ENCODE data around the gene ADAMTSL3.

ADAMTSL3 gene

DNA sequence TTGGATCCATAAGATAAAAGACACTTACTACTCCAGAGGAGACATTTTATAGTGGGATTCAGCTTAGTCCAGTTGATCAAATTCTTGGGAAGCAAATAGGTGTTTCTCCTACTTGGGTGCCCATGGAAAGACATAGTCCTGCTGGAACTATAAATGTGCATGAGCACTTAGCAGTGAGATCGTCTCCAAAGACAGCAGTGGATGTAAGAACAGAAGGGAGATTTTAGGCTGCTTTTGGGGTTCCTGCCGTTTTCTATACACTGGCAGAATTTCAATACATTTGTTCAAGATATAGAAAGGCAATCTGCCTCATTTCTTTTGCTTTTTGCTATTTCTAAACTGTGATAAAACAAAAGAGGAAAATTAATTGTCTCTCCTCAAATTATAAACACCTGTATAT is 234.0 kb downstream of the ADAMTSL3 start:
- no peak for DNase-seq (ENCODE audit: low read depth)

GRCh38 chr15:83889995-83890394 is 236.1 kb downstream of the ADAMTSL3 start:
- no peak for DNase-seq (ENCODE audit: low read depth)

DNA sequence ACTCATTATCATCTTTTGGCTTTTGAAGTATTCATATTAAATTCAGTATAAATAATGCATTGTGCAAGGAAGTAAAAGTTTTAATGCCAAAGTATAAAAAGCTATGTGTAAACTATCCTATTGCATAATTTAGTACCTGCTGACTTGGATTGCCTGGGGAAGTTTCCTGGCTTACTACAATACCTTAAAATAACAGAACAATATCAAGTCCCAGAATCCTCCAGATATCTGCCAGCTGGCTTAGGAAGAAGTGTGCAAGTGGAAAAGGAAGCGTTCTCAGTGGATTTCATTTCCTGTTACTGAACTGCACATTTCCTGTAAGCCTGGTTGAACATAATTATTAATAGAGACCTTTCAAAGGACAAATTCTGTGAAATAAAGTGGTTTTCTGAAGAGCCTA is 236.7 kb downstream of the ADAMTSL3 start:
- DNase-seq (ENCODE audit: low read depth) = no peak

DNA sequence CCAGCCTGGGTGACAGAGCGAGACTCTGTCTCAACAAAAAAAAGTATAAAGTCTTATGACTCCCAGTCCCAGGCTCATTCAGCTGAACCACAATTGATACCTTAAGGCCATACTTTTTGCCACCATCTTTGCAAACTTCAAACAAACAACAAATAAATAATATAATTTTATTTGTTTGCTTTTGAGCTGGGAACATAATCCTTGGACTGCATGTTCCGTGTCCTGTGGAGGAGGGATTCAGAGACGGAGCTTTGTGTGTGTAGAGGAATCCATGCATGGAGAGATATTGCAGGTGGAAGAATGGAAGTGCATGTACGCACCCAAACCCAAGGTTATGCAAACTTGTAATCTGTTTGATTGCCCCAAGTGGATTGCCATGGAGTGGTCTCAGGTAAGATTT is 238.6 kb downstream of the ADAMTSL3 start:
- DNase-seq (ENCODE audit: low read depth) = no peak

- DNase-seq (ENCODE audit: low read depth) = no peak
Measured at GRCh38 chr15:83893308-83893707, 239.4 kb downstream of the ADAMTSL3 start.

DNA sequence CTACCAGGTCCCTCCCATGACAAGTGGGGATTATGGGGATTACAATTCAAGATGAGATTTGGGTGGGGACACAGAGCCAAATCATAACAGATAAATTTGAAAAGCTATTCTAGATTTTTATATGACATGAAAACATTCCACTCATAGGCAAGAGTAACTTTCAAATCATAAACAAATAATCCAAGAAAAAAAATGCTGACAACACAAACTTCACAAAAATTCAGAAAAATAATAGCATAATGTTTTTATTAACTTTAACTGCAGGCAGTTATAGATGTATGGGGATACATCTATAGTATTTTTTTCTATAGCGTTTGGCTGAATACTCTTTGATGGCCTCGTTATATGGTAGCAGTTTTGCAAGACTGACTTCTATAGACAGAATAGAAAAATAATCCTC is 243.1 kb downstream of the ADAMTSL3 start:
- no peak for DNase-seq (ENCODE audit: low read depth)

DNA sequence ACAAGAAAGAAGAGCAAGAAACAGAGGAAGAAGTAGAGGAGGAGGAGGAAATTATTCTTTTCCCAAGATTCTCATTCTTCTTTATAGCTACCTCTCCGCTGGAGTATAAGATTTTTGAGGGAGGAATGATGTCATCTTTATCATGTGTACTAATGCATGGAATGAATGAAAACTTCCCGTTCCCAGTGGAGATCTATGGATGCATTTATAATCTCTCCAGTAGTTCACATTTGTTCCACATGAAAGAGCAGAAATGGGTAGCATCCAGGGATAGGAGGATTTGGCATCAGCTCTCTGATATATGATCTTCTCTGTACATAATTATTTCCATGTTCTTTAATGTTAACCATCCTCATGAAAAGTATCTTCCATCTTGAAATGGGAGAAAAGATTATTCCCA is 244.4 kb downstream of the ADAMTSL3 start:
- no peak for DNase-seq (ENCODE audit: low read depth)

DNA sequence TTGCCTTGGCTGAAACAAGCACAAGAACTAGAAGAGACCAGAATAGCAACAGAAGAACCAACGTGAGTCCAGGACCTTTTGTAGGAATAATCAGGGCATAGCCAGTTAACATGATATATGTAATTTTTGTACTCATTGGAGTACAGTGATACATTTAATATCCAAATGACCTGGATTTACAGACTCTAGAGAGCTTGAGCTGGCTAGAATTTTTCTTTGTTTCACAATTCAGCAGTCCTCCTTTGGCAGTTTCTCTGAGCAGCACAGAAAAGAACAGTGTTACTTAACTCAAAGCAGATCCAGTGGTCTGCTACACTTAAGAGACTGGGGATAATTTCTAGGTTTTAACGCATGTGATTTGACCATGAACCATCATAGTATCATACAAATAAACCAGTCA is 245.7 kb downstream of the ADAMTSL3 start:
- peak; percentile 33 for DNase-seq (ENCODE audit: low read depth)

DNA sequence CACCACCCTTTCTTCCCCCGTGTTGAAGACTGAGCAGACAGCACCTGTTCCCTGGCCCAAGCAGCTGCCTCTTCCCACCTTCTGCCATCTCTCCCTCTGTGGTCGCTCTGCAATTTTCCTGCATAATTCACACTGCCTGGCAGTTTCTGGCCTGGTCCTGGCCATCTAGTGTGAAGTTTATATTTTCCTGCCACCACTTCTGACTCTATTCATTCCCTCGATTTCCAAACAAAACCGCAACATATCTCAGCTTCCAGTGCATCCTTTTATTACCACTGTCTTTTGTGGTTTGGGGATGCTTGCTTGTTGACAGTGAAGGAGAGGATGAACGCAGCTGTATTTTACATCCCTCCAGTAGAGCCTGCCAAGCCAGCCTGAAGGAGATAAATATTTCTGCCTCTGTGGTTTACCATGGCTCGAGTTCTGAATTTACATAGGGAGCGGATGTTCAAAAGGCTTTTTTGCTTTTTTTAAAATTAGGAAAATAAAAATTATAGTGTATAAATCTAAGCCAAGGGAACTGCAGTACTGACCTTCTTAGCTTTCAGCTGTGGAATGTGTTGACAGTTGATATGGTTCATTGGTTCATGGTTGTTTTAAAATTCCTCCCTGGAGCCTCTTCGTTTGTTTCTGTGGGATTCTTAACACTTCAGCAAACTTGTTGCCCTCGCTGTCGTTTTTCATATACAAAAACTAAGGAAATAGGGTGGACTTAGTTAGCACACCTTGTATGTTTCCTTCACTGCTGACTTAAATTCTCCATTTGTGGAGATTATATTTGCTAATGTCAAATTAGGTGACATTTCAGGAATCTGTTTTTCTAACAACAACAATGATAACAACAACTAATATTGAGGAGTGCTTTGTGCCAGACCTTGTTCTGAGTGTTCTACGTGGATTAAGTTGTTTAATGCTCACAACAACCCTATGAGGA is 250.5 kb downstream of the ADAMTSL3 start:
- DNase-seq (ENCODE audit: low read depth) = peak; percentile 98

GRCh38 chr15:83905556-83906273 is 251.8 kb downstream of the ADAMTSL3 start:
- no peak for DNase-seq (ENCODE audit: low read depth)

DNA sequence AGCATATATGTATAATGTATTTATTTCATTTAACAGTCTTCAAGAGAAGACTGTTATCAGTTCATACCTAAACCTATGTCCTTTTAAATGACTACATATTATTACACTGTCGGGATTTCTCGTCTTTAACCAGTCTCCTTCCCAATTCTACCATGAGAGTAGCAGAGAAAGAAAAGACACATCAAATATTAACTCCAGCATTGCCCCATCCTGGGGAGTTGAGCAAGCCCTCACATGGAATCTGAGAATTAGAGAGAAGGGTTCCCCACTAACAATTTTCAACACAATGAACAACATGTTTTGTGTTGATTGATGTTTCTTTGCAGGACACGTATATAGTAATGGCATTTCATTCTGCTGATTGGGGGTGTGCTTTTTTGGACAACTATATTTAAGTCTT is 257.4 kb downstream of the ADAMTSL3 start:
- no peak for DNase-seq (ENCODE audit: low read depth)

DNA sequence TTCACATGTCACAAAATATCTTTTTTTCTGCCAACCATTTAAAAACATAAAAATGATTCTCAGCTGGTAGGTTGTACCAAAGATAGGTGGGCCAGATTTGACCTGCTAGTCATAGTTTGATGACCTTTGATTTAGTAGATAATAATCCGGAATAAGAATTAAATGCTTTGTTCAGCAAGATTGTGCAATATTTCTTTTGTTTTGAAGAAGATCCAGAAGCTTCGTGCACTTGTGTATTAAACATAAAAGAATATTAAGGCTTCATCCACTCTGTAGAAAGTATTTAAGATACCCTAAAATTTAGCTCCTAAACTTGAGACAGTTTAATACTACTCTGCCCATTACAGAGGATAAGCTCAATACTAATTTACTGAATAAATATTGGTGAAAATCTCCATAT is 258.4 kb downstream of the ADAMTSL3 start:
- DNase-seq (ENCODE audit: low read depth) = no peak

GRCh38 chr15:83913034-83913632 is 259.2 kb downstream of the ADAMTSL3 start:
- no peak for DNase-seq (ENCODE audit: low read depth)

DNA sequence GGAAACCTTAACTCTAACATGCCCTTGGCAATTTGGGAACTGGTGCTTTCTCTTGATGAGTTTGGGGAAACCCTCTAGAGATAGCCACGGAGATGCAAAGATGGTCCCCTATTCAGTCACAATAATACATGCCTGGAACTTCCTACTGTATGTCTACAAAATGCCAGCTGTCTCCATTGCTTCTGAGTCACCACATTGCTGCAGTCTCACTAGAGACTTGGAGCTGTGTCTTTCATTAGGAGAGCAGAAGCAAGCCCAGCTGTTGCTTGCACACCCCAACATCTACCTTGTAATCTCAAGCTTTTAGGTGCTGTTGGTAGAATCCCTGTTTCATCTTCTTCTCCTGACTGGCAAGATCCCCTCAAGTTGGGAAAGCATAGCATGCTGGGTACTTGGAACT is 261.0 kb downstream of the ADAMTSL3 start:
- DNase-seq (ENCODE audit: low read depth) = no peak

DNA sequence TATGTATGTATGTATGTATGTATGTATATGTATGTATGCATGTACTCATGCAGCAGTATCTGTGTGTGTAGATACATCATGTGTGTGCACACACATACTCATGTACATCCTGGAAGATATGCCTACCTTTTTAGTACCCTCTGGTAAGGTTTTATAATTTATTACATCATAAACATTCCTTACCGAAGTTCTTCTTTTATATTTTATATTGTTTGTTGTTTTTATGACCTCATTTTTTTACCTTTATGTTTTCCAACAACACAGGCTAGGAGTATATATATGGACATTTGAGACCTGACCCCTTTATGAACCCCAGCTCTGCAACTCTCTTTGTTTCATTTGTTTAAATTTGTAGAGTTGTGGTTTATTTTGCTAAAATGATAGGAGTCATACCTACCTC is 263.5 kb downstream of the ADAMTSL3 start:
- no peak for DNase-seq (ENCODE audit: low read depth)

DNA sequence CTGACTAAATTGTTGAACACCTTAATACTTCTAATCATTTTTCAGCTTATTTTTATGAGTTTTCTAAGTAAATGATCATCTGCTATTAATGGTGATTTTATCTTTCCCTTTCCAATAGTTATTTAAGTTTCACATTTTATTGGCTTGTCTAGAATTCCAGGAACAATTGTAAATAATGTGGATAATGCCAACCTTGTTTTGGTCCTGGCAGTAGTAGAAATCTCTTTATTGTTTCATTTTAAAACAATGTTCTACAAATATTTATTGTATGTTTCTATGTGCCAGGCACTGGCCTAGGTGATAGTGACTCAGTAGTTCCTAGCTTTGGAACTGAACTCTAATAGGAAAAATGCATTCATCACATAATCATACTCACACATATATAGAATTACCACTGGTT is 264.1 kb downstream of the ADAMTSL3 start:
- no peak for DNase-seq (ENCODE audit: low read depth)

- no peak for DNase-seq (ENCODE audit: low read depth)
Measured at GRCh38 chr15:83919319-83919830, 265.5 kb downstream of the ADAMTSL3 start.

- DNase-seq (ENCODE audit: low read depth) = no peak
Measured at GRCh38 chr15:83919978-83920510, 266.1 kb downstream of the ADAMTSL3 start.

GRCh38 chr15:83922649-83923294 is 268.8 kb downstream of the ADAMTSL3 start:
- DNase-seq (ENCODE audit: low read depth) = no peak

- DNase-seq (ENCODE audit: low read depth) = peak; percentile 63
Measured at GRCh38 chr15:83926116-83926515, 272.2 kb downstream of the ADAMTSL3 start.

GRCh38 chr15:83927704-83928391 is 273.9 kb downstream of the ADAMTSL3 start:
- DNase-seq (ENCODE audit: low read depth) = no peak

Data from amniotic epithelial cell (primary cell).